Fibroblast of lung (primary cell): ENCODE results near the gene MRPL33. TPM values are rescaled to one million over a fixed set of nuclear protein-coding genes. Genes with fewer than 3 reads are reported as not detected.

Experiments used
- DNase-seq, 2 donors: peaks; one replicate each; pipeline versions ENCODE4 v3.0.0 to v3.0.0-alpha.2; 2010; ENCODE audit warnings: low read depth in 2 of 2
- H2AFZ ChIP-seq: 2 replicates; pipeline ENCODE4 v1.5.1; 2012; ENCODE audit warnings: low read length, control low read depth, inconsistent platforms
- H3K27ac ChIP-seq: 2 replicates; pipeline ENCODE4 v1.5.1; 2011; ENCODE audit warnings: low read length, control low read depth; ENCODE audit not compliant: insufficient read depth
- H3K27me3 ChIP-seq: 2 replicates; pipeline ENCODE4 v1.5.1; 2011; ENCODE audit warnings: mild to moderate bottlenecking, low read length; ENCODE audit not compliant: control insufficient read depth, insufficient read depth
- H3K36me3 ChIP-seq: 2 replicates; pipeline ENCODE4 v1.5.1; 2011; ENCODE audit warnings: low read length; ENCODE audit not compliant: control insufficient read depth, insufficient read depth
- H3K4me1 ChIP-seq: 2 replicates; pipeline ENCODE4 v1.5.1; 2011; ENCODE audit warnings: low read length; ENCODE audit not compliant: control insufficient read depth, insufficient read depth; ENCODE audit errors: extremely low read depth
- H3K4me2 ChIP-seq: 2 replicates; pipeline ENCODE4 v1.5.1; 2011; ENCODE audit warnings: low read length, control low read depth; ENCODE audit not compliant: insufficient read depth; ENCODE audit errors: extremely low read depth
- H3K4me3 ChIP-seq, 4 experiments: fragments of 200-600 bp in 1 of 4; sonication (generic) in 1 of 4; replicated peaks in 1 of 4; 2 replicates each; pipeline ENCODE4 v1.5.1; 2011 to 2016; ENCODE audit warnings: low read length in 4 of 4, low read depth in 3 of 4, mild to moderate bottlenecking in 3 of 4, control low read depth in 2 of 4, inconsistent platforms in 1 of 4, mixed read lengths in 1 of 4; ENCODE audit not compliant: insufficient read depth in 1 of 4; ENCODE audit errors: control extremely low read depth in 1 of 4
- H3K79me2 ChIP-seq: 2 replicates; pipeline ENCODE4 v1.5.1; 2012; ENCODE audit warnings: mild to moderate bottlenecking, low read length, inconsistent platforms; ENCODE audit not compliant: control insufficient read depth, insufficient read depth
- H3K9ac ChIP-seq: 2 replicates; pipeline ENCODE4 v1.5.1; 2011; ENCODE audit warnings: mild to moderate bottlenecking, low read length, control low read depth; ENCODE audit not compliant: insufficient read depth
- H3K9me3 ChIP-seq: 2 replicates; pipeline ENCODE4 v1.5.1; 2012; ENCODE audit warnings: low read depth, low read length; ENCODE audit not compliant: control insufficient read depth, insufficient read depth
- H4K20me1 ChIP-seq: 2 replicates; pipeline ENCODE4 v1.5.1; 2011; ENCODE audit warnings: low read length; ENCODE audit not compliant: control insufficient read depth, insufficient read depth; ENCODE audit errors: extremely low read depth
- EZH2 ChIP-seq: IDR thresholded peaks from 2 replicates; pipeline ENCODE4 v1.5.1; 2012; ENCODE audit warnings: low read length, control low read depth, mild to moderate bottlenecking; ENCODE audit errors: missing control alignments
- polyA plus RNA-seq, 2 donors: library from polyadenylated mRNA; depleted of rRNA in 1 of 2; stranded (reverse) in 1 of 2; unstranded in 1 of 2; fragments of >200 nt; gene quantifications; 2 replicates each; pipeline ENCODE4 v1.2.1, GENCODE V29; 2011 to 2012; ENCODE audit warnings: missing spikeins in 1 of 2
- total RNA-seq: library from RNA; depleted of rRNA; stranded (reverse); fragments of >200 nt; gene quantifications from 2 replicates; pipeline ENCODE4 v1.2.1, GENCODE V29; 2014
- TF ChIP-seq, protein P1 (sequence below), 2 donors: IDR thresholded peaks in 1 of 2; conservative IDR thresholded peaks in 1 of 2; 1 replicate in 1 of 2; 2 replicates in 1 of 2; pipeline ENCODE4 v1.5.1; 2011 to 2012; ENCODE audit warnings: low read length in 2 of 2, control low read depth in 1 of 2, inconsistent platforms in 1 of 2, low read depth in 1 of 2, mild to moderate bottlenecking in 1 of 2

Gene MRPL33
- total and polyA plus RNA-seq, 2 donors (not counting 1 experiment from before 2014, with no cell fraction given), result 85.9 to 178 TPM

- H3K4me3 ChIP-seq, result no peak overlapping the region
- no peak overlapping the region for H3K27ac ChIP-seq
- no peak overlapping the region for H2AFZ ChIP-seq
- H3K27me3 ChIP-seq, result no peaks in the 10 kb centered on the region
- H3K9ac ChIP-seq, result no peak overlapping the region
- no peaks in the 10 kb centered on the region for H4K20me1 ChIP-seq
- H3K9me3 ChIP-seq, result no peaks in the 10 kb centered on the region
- DNase-seq, result no peak
- TF ChIP-seq EZH2, result no peak
- TF ChIP-seq, protein P1, sequence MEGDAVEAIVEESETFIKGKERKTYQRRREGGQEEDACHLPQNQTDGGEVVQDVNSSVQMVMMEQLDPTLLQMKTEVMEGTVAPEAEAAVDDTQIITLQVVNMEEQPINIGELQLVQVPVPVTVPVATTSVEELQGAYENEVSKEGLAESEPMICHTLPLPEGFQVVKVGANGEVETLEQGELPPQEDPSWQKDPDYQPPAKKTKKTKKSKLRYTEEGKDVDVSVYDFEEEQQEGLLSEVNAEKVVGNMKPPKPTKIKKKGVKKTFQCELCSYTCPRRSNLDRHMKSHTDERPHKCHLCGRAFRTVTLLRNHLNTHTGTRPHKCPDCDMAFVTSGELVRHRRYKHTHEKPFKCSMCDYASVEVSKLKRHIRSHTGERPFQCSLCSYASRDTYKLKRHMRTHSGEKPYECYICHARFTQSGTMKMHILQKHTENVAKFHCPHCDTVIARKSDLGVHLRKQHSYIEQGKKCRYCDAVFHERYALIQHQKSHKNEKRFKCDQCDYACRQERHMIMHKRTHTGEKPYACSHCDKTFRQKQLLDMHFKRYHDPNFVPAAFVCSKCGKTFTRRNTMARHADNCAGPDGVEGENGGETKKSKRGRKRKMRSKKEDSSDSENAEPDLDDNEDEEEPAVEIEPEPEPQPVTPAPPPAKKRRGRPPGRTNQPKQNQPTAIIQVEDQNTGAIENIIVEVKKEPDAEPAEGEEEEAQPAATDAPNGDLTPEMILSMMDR (conservative IDR thresholded peaks at IDR 0.05 in 1 of 2, IDR thresholded peaks at IDR 0.05 in 1 of 2; ENCODE audit: low read depth in 1 of 2, low read length in 2 of 2), result no peak
- peaks cover 8% of the 10 kb centered on the region for H3K4me1 ChIP-seq
- no peaks in the 10 kb centered on the region for H3K36me3 ChIP-seq
- H3K4me2 ChIP-seq, result no peak overlapping the region
- no peaks in the 10 kb centered on the region for H3K79me2 ChIP-seq
Observed at GRCh38 chr2:27730261-27730662, 41.3 kb upstream of the MRPL33 start.

DNA sequence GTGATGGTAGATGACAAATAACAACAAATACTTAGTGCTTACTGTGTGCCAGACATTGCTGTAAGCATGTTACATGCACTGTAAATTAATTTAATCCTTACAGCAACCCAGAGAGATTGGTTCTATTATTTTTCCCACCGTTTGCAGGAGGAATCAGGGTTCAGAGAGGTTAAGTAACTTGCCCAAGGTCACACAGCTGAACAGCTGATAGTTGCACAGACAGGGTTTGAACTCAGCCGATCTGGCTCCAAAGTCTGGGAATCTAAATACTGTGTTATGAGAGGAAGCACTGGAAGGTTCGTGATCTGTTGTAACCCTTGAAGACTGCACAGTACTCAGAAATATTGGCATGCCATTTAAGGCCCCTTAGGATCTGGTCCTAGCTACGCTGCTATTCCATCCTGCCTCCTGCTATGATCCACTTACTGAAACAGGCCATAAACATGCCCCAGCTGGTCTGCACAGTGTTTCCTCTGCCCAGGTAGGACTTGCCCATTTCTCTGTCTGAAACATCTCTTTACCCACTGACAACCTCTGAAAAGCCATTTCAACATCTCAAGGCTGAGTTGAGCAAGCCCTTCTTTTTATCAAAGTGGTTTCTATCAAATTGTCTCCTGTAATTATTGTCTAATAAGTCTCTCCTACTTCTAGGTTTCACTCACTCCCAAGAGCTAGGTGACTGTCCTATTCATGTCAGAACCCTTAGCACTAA is 40.4 kb upstream of the MRPL33 start:
- no peak overlapping the region for H3K4me3 ChIP-seq
- H3K9me3 ChIP-seq, result no peaks in the 10 kb centered on the region
- no peak overlapping the region for H3K9ac ChIP-seq
- no peak overlapping the region for H3K27ac ChIP-seq
- no peak for TF ChIP-seq EZH2
- TF ChIP-seq, protein P1 (conservative IDR thresholded peaks at IDR 0.05 in 1 of 2, IDR thresholded peaks at IDR 0.05 in 1 of 2; ENCODE audit: low read depth in 1 of 2, low read length in 2 of 2), result no peak
- no peak overlapping the region for H2AFZ ChIP-seq
- no peaks in the 10 kb centered on the region for H3K79me2 ChIP-seq
- peaks cover 3% of the 10 kb centered on the region for H3K4me1 ChIP-seq
- H4K20me1 ChIP-seq, result no peaks in the 10 kb centered on the region
- H3K27me3 ChIP-seq, result no peaks in the 10 kb centered on the region
- no peaks in the 10 kb centered on the region for H3K36me3 ChIP-seq
- DNase-seq, result no peak
- no peak overlapping the region for H3K4me2 ChIP-seq

- Histone ChIP-seq H3K9ac (no peak overlapping the region), H2AFZ (no peak overlapping the region), H4K20me1 (no peaks in the 10 kb centered on the region), H3K4me2 (no peak overlapping the region), H3K4me1 (peaks cover 3% of the 10 kb centered on the region), H3K79me2 (no peaks in the 10 kb centered on the region), H3K27me3 (no peaks in the 10 kb centered on the region), H3K9me3 (no peaks in the 10 kb centered on the region), H3K36me3 (no peaks in the 10 kb centered on the region), H3K27ac (no peak overlapping the region), H3K4me3 (no peak overlapping the region)
- TF ChIP-seq EZH2, result no peak
- TF ChIP-seq, protein P1 (conservative IDR thresholded peaks at IDR 0.05 in 1 of 2, IDR thresholded peaks at IDR 0.05 in 1 of 2; ENCODE audit: low read depth in 1 of 2, low read length in 2 of 2), result no peak
- DNase-seq, result no peak
Observed at GRCh38 chr2:27734305-27734704, 37.2 kb upstream of the MRPL33 start.
